Glutamatergic neuron (in vitro differentiated cells): ENCODE data around the gene DEAF1. TPM values are rescaled to one million over a fixed set of nuclear protein-coding genes. Genes with fewer than 3 reads are reported as not detected.

ENCODE experiments used
- DNase-seq: peaks from one replicate; pipeline ENCODE4 v3.0.0; 2022
- H3K27ac Mint-ChIP-seq: one replicate; pipeline ENCODE4 v1.8.0; 2020; ENCODE audit warnings: mild to moderate bottlenecking, mixed read lengths, inconsistent platforms; ENCODE audit not compliant: unreplicated experiment
- H3K27me3 Mint-ChIP-seq: one replicate; pipeline ENCODE4 v1.8.0; 2020; ENCODE audit warnings: mild to moderate bottlenecking, moderate library complexity, mixed read lengths, inconsistent platforms; ENCODE audit not compliant: unreplicated experiment
- H3K36me3 Mint-ChIP-seq: one replicate; pipeline ENCODE4 v1.8.0; 2020; ENCODE audit warnings: mild to moderate bottlenecking, mixed read lengths, inconsistent platforms; ENCODE audit not compliant: unreplicated experiment
- H3K4me1 Mint-ChIP-seq: one replicate; pipeline ENCODE4 v1.8.0; 2020; ENCODE audit warnings: mild to moderate bottlenecking, low read depth, mixed read lengths, inconsistent platforms; ENCODE audit not compliant: unreplicated experiment
- H3K4me3 Mint-ChIP-seq: one replicate; pipeline ENCODE4 v1.8.0; 2020; ENCODE audit warnings: mild to moderate bottlenecking, mixed read lengths, inconsistent platforms; ENCODE audit not compliant: unreplicated experiment
- H3K9me3 Mint-ChIP-seq: one replicate; pipeline ENCODE4 v1.8.0; 2020; ENCODE audit warnings: mild to moderate bottlenecking, moderate library complexity, mixed read lengths, inconsistent platforms; ENCODE audit not compliant: unreplicated experiment
- CTCF ChIP-seq: fragments of 200-600 bp; sonication (generic); IDR thresholded peaks from one replicate; pipeline ENCODE4 v1.5.0; 2021; ENCODE audit not compliant: partially characterized antibody, unreplicated experiment
- total RNA-seq: library from RNA; stranded (reverse); fragmentation: NEBNext Ultra II Directional; extraction: Animal tissue kit (Norgen Biotek cat#: 25700); gene quantifications from one replicate; pipeline ENCODE4 v1.2.1, GENCODE V29; 2021; ENCODE audit not compliant: unreplicated experiment

DEAF1 gene
- total RNA-seq, 1 donor from 2014 or later = 51.5 TPM

GRCh38 chr11:603154-603553 is 91.9 kb downstream of the DEAF1 start:
- H3K27ac Mint-ChIP-seq = no peak overlapping the region
- H3K4me3 Mint-ChIP-seq = no peak overlapping the region
- no peak for TF ChIP-seq CTCF
- H3K27me3 Mint-ChIP-seq = peaks cover 2% of the 10 kb centered on the region
- H3K4me1 Mint-ChIP-seq = no peaks in the 10 kb centered on the region
- no peak for DNase-seq
- peaks cover 4% of the 10 kb centered on the region for H3K36me3 Mint-ChIP-seq
- H3K9me3 Mint-ChIP-seq = peaks cover 9% of the 10 kb centered on the region

GRCh38 chr11:601573-602245 is 93.3 kb downstream of the DEAF1 start:
- no peak for DNase-seq
- peaks cover 2% of the 10 kb centered on the region for H3K36me3 Mint-ChIP-seq
- H3K9me3 Mint-ChIP-seq = peaks cover 6% of the 10 kb centered on the region
- H3K4me3 Mint-ChIP-seq = no peak overlapping the region
- no peaks in the 10 kb centered on the region for H3K4me1 Mint-ChIP-seq
- H3K27me3 Mint-ChIP-seq = peaks cover 7% of the 10 kb centered on the region
- no peak for TF ChIP-seq CTCF
- no peak overlapping the region for H3K27ac Mint-ChIP-seq

GRCh38 chr11:598005-598680 is 96.9 kb downstream of the DEAF1 start:
- H3K9me3 Mint-ChIP-seq = peaks cover 9% of the 10 kb centered on the region
- H3K4me3 Mint-ChIP-seq = no peak overlapping the region
- no peaks in the 10 kb centered on the region for H3K36me3 Mint-ChIP-seq
- H3K27ac Mint-ChIP-seq = no peak overlapping the region
- H3K27me3 Mint-ChIP-seq = peaks cover 10% of the 10 kb centered on the region
- no peak for DNase-seq
- no peaks in the 10 kb centered on the region for H3K4me1 Mint-ChIP-seq
- TF ChIP-seq CTCF = no peak

- Mint-ChIP-seq H3K4me3 (no peak overlapping the region), H3K9me3 (peaks cover 10% of the 10 kb centered on the region), H3K36me3 (no peaks in the 10 kb centered on the region), H3K27me3 (peaks cover 10% of the 10 kb centered on the region), H3K4me1 (no peaks in the 10 kb centered on the region), H3K27ac (no peak overlapping the region)
- TF ChIP-seq CTCF = no peak
- DNase-seq = peak; percentile 60
Measured at GRCh38 chr11:597166-597725, 97.8 kb downstream of the DEAF1 start.

GRCh38 chr11:596374-596773 is 98.6 kb downstream of the DEAF1 start:
- H3K9me3 Mint-ChIP-seq = peaks cover 9% of the 10 kb centered on the region
- H3K27me3 Mint-ChIP-seq = peaks cover 10% of the 10 kb centered on the region
- no peak for TF ChIP-seq CTCF
- H3K36me3 Mint-ChIP-seq = no peaks in the 10 kb centered on the region
- H3K27ac Mint-ChIP-seq = no peak overlapping the region
- no peak overlapping the region for H3K4me3 Mint-ChIP-seq
- DNase-seq = no peak
- H3K4me1 Mint-ChIP-seq = no peaks in the 10 kb centered on the region
